ENCODE data around the gene NTNG1.

NTNG1 gene

DNA sequence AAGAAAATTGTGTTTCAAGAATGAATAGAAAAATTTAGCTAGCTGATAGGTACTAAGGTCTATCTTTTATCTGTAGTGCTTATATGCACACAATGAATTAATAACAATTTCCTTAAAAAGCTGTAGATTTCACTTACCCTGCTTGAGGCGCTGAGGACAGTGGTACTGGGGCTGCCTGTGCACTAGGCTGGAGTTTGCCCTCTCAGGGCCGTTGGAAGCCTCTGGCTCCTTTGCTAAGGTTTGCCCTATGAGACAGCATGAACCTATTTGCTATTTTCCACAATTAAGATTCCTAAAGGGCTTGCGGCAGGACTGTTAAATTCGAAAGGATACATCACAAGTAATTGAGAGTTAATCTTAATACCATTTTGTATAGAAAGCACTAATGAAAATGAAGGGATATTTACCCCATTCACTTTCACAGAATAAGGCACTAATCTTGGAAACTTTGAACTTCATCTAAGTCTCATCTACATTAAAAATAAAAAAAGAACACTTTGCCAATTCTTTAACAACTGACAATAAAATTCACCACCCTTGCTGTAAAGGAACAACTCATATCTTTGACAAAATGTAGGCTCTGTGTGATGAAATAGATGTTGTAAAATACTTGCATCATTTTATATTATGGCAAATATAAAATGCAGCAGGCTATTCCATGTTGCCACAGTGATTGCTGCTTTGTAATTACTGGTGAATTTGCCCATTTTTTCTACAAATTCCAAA is 293.0 kb downstream of the NTNG1 start:
- H3K27ac ChIP-seq: no peak overlapping the region

DNA sequence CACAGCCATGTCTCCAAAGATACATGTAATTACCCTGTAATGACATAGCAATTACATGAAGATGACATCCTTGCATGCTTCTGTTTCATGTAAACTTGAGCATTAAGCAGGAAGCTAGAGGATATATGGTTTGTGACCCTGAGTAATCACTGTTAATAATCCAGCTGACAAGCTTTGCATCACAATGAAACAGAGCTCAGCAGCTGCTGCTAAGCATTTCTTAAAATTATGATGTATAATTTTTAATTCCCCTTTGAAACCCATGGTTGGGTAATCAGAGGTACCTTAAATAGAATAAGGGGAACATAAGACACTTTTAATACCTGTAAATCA is 293.5 kb downstream of the NTNG1 start:
- H3K27ac ChIP-seq: no peak overlapping the region
- H3K4me3 ChIP-seq: no peak overlapping the region

More for the DNA sequence above, 293.0 kb downstream of the NTNG1 start:
- H3K4me3 ChIP-seq: no peak overlapping the region

DNA sequence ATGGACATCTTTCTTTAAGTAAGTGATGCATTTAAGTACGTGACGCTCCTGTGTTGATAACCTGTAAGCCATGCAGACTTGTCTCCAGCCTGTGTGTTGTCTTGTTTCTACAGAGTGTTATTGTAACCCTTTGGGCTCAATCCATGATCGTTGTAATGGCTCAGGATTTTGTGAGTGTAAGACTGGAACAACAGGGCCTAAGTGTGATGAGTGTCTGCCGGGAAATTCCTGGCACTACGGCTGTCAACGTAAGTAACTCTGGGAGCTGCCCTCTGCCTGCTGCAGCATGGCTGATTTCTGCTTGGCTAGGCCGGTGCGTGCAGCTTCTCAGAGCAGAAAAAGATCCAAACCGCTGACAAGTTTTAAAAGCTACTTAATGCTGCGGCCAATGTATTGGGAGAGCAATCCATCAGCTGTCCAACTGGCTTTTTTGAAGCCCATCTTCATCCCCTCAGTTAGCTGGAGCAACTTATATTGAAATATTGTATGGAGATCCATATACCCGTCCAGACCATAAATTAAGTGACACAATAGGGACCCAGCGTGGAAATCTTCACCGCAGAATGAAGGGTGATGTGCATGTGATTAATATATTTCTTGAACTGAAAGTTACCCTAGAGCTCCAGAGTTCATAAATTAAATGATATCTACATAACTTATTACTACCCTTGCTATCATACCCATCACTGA is 295.9 kb downstream of the NTNG1 start:
- no peak overlapping the region for H3K27ac ChIP-seq
- H3K4me3 ChIP-seq: no peak overlapping the region

DNA sequence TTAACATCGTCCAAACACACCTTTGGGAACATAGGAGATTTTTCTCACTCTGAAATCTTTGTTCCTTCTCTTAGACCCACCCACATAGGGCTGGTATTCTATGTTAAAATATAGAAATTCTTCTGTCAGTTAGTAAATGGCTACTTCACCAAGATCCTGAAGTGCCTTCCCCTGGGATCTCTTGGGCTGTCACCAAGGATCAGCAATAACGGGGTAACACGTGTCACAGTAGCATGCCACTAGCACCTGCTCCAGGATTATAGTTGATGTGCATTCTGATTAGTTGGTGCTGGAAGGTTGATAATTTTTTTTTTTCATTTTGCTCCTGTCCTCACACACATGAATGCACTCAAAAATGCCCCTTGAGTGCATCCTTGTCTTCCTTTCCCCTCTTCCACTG is 298.7 kb downstream of the NTNG1 start:
- no peak overlapping the region for H3K4me3 ChIP-seq
- H3K27ac ChIP-seq: no peak overlapping the region

DNA sequence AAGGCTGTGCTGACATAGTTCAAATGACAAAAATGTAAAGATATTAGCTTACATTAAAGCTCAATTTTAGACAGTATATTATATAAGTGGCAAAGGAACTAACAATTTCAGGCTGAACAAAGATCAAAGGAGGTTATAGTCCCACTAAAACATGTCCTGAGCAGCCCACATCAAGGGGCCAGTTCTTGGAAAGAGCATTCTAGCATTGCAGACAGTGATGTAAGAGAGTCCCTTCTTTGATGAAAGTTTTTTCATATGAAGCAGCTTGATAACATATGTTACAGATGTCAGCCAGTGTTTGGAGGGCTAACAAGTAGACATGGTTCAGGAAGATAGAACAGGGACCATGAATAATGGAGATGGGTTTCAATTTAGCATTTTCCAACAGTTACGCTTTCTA is 301.7 kb downstream of the NTNG1 start:
- Histone ChIP-seq H3K4me3 (no peak overlapping the region), H3K27ac (no peak overlapping the region)

DNA sequence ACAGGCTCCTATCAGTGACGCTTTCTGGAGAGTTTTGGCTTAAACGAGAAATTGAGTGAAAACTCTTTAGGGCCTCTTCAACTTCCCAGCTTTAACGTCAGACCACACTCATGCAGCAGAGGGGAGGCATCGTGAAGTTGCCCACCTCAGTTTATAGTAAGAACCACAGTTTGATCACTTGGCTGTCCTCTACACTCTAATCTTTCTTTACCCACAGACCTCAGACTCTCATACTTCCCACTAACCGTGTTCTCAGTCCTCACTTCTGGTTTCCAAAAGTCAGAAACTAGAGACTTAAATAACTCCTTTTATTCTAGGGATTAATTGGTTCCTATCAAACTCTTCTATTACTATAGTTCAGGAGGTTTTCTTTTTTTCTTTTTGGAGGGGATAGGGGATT is 302.2 kb downstream of the NTNG1 start:
- no peak overlapping the region for H3K27ac ChIP-seq
- H3K4me3 ChIP-seq: no peak overlapping the region

DNA sequence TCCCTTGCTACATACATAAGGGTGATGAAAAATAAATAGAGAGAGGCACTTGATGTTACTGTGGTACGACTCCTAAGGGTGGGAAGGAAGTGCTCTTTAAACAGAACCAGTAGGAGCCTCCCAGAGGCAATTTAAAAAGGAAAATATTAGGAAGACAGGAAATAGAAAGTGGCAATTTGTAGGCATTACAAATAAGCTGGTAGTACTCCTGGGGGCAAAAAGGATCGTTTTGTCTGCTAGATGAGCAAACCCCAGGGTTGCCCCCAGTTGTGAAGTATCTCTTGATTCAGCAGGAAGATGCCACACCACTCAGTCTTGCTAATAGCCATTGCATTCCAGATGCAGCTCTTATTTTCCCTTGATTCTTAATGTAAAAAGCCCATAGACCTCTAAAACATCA is 303.0 kb downstream of the NTNG1 start:
- no peak overlapping the region for H3K27ac ChIP-seq

DNA sequence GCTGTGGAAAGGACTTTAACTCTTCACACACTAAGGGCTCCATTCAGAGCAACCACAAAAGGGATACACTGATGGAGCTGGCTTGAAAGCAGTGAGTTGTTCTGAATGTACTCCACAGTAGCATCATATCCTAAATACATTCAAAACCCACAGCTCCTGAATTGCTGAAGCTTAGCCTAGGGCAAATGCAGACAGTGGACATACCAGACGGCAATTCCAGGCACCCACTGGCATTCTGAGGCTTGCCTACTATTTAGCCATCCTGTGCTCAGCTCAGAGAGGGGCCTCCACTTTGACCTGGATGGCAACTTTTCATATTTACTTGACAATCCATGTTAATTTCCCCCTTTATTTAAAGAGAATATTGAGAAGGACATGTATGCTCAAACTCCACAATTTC is 303.5 kb downstream of the NTNG1 start:
- Histone ChIP-seq H3K27ac (no peak overlapping the region), H3K4me3 (no peak overlapping the region)

More for the DNA sequence above, 303.0 kb downstream of the NTNG1 start:
- H3K4me3 ChIP-seq: no peak overlapping the region

DNA sequence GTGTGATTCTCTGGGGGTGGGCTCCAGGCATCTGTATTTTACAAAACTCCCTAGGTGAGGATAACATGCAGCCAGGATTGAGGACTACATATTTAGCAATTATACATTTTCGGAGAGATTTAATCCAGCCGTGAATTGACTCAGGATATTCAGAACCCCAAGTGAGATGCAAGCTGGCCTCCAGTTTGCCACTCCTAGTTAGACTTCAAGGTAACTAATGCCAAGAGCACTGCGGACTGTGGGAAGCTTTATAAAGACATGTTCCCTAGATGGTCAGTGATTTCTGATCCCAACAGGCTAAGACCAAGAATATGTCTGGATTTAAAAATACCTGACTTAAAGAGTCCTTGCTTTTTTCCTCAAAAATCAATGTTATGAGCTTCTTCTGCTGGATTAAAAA is 308.5 kb downstream of the NTNG1 start:
- Histone ChIP-seq H3K27ac (no peak overlapping the region), H3K4me3 (no peak overlapping the region)

DNA sequence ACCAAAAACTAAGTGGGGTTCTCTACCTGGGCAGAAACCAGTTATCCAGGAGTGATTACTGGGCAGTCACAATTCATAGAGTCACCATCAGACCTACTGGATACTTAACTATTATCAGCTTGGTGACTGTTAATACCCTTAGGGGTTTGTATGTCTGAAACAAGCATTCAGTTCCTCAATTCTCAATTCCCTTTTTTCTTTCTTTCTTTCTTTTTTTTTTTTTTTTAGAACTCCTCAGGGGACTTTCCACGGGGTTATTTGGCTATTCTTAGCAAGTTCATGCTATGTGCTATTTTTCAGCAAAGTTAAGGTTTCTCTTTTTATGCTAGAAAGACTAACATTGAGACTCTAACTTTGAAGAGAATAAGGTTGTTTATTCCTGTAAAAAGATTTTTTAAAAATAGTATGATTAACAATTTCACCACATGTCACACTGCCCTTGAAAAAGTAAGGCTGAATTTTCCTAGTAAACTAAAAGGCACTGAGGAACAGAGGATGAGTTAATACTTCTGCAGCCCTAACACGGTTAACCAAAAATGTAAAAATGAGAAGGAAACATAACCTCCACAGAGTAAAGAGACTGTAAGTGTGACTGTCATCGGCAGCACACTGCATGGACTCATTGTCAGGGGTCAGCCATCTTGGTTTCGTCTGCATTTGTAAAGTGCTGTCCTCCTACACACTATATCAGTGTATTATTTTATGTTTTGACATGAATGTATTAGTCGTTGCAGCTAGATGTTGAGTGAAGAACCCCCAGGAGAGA is 310.2 kb downstream of the NTNG1 start:
- Histone ChIP-seq H3K4me3 (no peak overlapping the region), H3K27ac (peak overlapping the region in 3 of 21 experiments; percentile 7 to 33 (median 18))

DNA sequence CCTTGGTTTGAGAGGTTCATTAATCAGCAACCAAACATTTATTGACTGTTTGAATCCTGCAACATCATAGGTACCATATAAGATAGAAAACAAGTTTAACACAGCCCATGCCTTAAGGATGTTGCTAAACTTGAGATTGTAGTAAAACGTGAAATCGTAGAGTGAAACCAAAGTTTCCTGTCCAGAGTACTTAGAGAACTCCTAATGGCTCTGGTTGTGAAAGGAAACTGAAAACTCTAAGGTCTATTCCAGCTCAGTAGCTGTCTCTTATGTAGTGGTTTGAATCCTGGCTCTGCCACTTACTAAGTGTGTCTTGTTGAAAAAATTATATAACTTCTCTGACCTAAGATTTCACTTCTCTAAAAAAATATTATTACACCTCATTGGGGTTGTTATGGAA is 310.9 kb downstream of the NTNG1 start:
- H3K27ac ChIP-seq: peak overlapping the region in 2 of 21 experiments; percentile 7 to 33
- H3K4me3 ChIP-seq: no peak overlapping the region

DNA sequence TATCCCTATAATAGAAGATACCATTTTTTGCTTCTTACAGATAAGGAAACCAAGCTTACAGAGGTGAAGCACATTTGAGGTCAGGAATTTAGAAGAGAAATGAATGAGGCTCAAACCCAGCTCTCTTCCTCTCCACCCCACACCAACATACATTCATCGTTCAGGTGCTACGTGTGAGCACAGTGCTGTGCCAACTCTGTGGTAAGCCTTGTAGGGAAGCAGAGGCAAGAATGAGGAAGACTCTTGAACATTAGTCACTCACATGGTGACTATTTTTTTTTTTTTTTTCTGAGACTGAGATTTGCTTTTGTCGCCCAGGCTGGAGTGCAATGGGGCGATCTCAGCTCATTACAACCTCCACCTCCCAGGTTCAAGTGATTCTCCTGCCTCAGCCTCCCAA is 314.0 kb downstream of the NTNG1 start:
- H3K4me3 ChIP-seq: no peak overlapping the region
- no peak overlapping the region for H3K27ac ChIP-seq

DNA sequence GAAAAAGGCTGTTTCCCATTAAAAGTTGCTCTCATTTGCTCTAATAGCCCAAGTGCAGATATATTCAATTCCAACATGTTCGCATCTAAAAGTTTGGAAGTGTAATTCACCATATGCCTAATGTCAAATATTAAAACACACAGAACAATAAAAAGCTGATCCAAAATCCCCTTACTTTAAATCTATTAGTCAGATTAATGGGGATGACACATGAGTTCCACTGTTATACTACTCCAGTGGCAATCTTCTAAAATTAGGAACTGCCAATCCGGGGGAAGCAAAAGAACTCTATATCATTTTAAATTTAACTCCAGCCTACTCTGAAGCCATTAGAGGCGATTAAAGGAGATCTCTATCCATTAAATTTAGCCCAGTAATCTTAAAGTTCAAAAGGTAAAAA is 317.1 kb downstream of the NTNG1 start:
- H3K27ac ChIP-seq: no peak overlapping the region
- H3K4me3 ChIP-seq: no peak overlapping the region

DNA sequence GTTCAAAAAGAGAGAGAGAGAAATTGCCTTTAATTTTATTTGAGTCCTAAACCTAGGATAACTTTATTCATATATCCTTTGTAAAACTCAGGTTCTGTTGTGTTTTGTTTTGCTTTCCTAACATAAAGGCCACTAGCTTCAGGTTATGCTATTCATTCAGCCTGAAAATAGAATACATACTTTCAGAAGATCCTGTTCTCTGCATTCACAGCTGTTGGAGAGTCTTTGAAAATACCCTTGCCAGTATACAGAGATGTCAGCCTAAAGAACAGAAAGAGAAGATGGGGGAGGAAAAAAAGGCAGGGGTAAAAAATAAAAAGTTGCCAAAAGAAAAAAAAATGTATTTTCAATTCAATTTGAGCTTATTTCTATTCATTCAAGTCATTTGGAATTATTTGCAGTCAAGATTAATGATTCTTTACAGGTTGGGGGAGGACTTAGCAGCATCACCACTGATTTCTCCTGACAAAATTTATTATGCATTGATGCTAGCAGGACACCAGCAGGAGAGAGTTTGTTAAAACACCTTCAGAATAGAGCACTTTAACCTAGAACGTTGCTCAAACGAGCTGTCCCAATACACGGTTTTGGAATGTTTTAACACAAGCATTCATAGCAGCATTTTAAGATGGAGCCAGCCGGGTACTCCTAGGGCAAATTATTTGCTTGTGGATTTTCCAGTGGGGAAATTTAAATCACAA is 318.5 kb downstream of the NTNG1 start:
- Histone ChIP-seq H3K27ac (no peak overlapping the region), H3K4me3 (no peak overlapping the region)

DNA sequence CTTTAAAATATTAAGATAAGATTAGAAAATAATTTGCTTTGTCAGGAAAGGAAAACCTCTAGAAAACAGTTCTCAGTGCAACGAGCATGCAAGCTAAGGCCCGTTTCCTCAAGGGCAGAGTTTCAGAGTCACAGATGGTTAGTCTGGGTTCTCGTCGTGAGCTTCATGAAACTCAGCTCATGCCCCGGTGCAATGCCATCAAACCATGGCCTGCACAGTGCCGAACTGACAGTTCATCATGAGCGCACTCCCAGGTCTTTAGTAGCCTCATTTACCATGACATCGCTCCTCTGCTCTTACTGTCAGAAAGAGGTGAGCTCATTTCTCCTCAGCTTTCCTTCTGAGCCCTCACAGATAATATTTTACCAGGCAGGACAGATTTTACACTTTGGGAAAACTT is 319.2 kb downstream of the NTNG1 start:
- no peak overlapping the region for H3K27ac ChIP-seq
- H3K4me3 ChIP-seq: no peak overlapping the region

DNA sequence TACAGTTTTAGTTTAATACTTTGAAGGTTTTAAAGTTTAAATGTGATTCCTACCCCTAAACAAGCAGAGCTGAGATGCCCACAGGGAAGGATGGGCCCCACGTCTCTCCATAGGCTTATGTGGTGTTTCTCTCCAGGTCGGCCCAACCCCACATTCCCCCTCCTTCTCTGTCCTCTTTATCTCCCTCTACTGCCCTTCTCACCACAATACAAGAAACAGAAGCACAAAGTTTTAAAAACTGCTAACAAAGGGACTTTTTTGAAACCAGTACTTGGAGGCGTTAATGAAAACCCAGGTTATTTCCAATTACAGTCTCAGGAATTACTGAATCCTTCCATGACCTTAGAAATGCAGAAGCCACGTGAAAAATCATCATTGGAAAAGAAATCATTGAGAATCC is 324.0 kb downstream of the NTNG1 start:
- Histone ChIP-seq H3K27ac (no peak overlapping the region), H3K4me3 (no peak overlapping the region)

DNA sequence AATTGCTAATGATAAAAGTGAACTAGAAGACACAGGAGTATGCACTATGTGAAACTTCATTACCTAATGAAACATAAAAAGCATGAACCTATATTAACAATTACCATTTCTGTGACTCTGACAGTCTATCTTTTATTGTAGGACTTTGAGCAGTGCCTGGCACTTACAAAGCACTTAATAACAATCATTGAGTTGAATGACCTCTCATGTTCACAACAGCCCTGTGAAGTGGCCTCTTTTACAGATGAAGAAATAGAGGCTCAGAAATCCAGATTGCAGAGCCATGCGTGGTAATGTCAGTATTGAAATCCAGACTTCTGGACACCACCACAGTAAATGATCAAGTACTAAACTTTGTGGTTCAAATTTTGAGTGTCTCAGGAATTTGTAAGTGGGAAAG is 326.4 kb downstream of the NTNG1 start:
- Histone ChIP-seq H3K27ac (no peak overlapping the region), H3K4me3 (no peak overlapping the region)

DNA sequence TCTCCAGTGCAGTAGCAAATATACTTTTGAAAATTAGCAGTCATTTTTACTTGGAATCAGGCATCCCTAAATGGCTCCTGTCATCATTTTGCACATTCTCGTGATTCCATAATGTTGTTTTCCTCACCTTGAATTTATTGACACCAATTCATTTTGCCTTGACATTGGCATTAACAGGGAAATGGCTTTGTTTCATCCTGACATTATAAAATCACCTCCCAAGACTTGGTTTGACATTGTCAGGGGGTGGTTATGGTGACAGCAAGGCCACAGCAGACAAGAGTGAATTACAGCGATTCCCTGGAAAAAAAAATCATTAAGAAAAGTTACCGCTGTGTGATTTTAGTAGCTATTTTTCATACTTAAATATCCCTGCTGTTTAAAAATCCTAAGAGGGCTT is 327.0 kb downstream of the NTNG1 start:
- Histone ChIP-seq H3K4me3 (no peak overlapping the region), H3K27ac (no peak overlapping the region)

DNA sequence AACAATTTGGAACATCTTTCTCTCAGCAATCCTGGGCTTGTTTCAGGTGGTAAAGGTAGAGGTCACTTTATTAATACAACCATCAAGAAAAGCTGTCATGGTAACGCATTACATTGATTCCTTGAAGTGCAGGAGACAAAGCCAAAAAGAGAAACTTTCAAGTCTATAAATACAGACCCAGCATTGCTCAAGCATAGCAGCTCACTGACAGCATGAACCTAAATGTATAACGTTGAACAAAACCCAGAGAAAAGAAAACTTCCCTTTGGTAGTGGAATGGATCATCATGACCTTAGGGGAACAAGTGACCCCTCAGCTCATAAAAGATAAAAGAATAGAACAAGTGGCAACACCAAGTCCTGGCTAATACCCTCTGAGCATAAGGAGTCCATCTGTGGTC is 332.2 kb downstream of the NTNG1 start:
- H3K4me3 ChIP-seq: no peak overlapping the region
- H3K27ac ChIP-seq: no peak overlapping the region

DNA sequence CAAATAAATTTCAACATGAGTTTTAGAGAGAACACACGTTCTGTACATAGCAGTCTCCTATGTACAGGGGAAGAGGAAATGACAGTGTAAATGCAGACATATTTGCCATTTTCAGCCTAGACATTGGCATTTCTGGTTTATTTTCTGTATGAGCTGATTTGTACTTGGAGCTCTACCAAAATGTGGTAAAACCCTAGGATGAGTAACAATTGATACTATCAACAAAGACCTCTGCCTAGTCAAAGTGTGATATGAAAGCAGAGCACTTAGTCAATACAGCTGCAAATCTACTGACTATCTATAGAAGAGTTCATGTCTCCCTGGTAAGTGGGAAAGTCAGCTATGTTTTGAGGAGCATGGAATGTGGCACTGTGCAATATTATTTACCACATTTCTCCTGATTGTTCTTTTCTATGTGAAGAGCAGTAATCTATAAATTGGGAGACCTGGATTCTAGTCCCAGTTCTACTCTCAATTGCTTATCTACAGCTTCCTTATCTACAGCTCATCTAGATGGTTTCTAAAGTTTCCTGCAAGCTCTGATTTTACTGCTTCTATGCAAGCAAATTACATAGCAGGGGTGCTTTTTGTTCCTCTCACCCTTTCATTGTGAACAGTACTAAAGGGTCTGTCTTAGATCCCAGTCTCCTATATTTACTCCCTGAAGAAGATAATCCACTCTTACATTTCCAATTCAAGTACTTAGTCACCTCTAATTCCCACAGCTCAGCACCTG is 334.2 kb downstream of the NTNG1 start:
- H3K4me3 ChIP-seq: no peak overlapping the region
- H3K27ac ChIP-seq: no peak overlapping the region
